HT-29 (cell line): ENCODE measurements around the gene TMCO6. TPM values are rescaled to one million over a fixed set of nuclear protein-coding genes. Genes with fewer than 3 reads are reported as not detected.
"Not testable (repeated sequence)": the region's sequence is repeated elsewhere in the genome, so short reads cannot be mapped to it uniquely, and the experiment has no call there.

ENCODE experiments used
- DNase-seq: peaks from one replicate; pipeline ENCODE4 v3.0.0-alpha.2; 2015; ENCODE audit warnings: low spot score
- total RNA-seq: library from RNA; depleted of rRNA; stranded (reverse); fragments of >200 nt; shearing (Covaris generic); gene quantifications from 2 replicates; pipeline ENCODE4 v1.2.3, GENCODE V29; 2014; rRNA removed

Gene TMCO6
- 39.5 and 52.2 TPM in 2 replicates for total RNA-seq

GRCh38 chr5:140639148-140639981 is at the start of gene TMCO6:
Gene TMCO6, plus strand, starts transcription at chr5:140639451. Its CDS starts 77 bp downstream, at chr5:140639528.
- DNase-seq, result peak; percentile 98

DNA sequence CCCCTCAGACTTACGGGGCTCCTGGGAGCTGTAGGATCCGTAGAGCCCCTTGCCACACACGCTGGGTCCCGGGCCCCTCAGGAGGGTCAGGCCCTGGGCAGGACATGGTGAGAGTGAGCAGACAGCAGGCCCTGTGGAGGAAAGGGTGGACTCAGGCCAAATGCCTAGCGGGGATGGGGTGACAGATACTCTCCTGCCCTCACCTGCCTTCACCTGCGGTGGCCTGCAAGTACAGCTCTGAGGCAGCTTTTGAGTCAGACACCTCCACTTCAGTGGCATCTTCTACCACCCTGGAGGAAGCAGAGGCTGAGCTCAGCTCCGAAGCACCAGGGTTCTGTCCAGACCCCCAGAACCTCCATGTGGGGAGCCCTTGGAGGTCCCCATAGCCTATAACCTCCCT is 48.4 kb upstream of the TMCO6 start:
- no peak for DNase-seq

GRCh38 chr5:140591747-140592372 is 47.4 kb upstream of the TMCO6 start:
- no peak for DNase-seq

GRCh38 chr5:140593070-140593469 is 46.2 kb upstream of the TMCO6 start:
- not testable (repeated sequence) for DNase-seq

GRCh38 chr5:140594169-140594568 is 45.1 kb upstream of the TMCO6 start:
- DNase-seq, result no peak

DNA sequence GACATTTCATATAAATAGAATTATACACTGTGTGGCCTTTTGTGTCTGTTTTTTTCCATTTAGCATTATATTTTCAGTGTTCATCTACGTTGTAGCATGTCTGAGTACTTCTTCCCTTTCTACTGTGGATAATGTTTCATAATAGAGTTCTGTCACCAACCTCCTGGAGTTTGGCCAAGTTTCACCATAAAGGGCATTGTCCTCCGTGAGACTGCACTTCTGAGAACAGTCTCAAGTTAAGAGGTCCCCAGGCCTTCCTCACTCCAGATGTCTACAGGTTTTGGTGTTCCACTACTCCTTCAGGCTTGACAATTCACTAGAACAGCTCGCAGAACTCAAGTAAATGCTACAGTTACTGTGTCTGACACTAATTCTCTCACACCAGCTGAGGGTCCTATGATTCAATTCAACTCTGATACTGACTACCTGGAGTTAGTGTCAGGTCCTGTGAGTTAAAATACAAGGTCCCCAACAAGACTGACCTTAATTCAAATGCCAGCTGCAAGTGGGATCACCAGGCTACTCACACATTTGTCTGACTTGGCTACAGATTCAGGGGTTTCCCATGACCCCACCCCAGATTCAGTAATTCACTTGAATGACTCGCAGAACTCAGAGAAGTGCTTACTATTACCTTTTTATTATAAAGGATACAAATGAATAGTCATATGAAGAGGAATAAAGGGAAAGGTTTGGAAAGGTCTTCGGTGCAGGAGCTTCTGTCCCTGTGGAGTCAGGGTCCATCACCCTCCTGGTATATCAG is 43.5 kb upstream of the TMCO6 start:
- peak; percentile 67 for DNase-seq

DNA sequence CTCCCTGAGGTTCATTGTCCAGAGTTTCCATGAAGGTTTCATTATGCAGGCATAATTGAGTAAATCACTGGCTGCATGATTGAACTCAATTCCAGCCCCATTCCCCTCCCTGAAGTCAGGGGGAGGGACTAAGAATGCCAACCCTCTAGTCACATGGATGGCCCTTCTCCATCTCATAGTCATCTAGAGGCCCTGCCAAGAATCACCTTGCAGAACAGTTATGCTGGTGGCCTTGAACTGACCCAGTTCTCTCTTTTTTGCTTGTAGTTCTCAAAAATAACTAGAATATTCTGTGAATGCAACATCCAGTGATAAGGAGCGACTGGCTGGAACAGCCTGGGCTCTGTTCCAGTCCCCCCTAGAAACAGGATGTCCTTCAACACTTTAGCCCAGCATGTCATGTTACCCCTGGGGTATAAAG is 42.9 kb upstream of the TMCO6 start:
- DNase-seq, result no peak

DNA sequence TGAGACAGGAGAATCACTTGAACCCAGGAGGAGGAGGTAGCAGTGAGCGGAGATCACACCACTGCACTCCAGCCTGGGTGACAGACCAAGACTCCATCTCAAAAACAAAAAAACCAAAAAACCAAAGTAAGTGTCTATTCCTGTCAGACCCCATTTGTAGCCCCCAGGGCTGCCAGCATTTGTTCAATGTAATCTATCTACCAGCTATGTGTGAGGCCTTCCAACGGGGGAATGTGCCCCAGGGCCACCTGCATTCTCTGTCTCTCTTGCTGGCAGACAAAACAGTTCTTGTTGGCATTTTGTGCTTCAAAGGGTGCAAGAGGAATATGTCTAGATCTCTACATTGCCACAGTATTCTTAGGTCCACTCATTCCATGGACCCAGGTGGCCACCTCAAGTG is 40.4 kb upstream of the TMCO6 start:
- DNase-seq, result no peak

GRCh38 chr5:140600096-140600495 is 39.2 kb upstream of the TMCO6 start:
- DNase-seq, result no peak

GRCh38 chr5:140602147-140602546 is 37.1 kb upstream of the TMCO6 start:
- DNase-seq, result no peak

- DNase-seq, result not testable (repeated sequence)
Observed at GRCh38 chr5:140603446-140603698, 35.9 kb upstream of the TMCO6 start.

- DNase-seq, result no peak
Observed at GRCh38 chr5:140603734-140604133, 35.5 kb upstream of the TMCO6 start.

GRCh38 chr5:140605879-140606278 is 33.4 kb upstream of the TMCO6 start:
- DNase-seq, result no peak

- DNase-seq, result no peak
Observed at GRCh38 chr5:140607031-140607430, 32.2 kb upstream of the TMCO6 start.

- DNase-seq, result no peak
Observed at GRCh38 chr5:140608722-140609121, 30.5 kb upstream of the TMCO6 start.

DNA sequence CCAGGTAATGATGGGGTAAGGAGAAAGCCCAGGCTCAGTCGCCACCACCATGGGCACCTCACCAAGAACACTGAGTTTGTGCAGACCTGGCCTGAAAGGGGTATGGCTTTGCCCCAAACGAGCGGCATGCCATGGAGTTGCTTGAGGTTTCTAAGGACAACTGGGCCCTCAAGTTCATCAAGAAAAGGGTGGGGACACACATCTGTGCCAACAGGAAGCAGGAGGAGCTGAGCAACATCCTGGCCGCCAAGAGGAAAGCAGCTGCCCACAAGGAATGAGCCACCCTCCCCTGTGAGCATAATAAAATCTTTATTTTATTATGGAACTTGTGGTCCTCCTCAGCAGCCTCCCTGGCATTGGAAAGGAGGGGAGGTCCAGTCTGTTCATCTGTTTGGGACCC is 30.1 kb upstream of the TMCO6 start:
- DNase-seq, result peak; percentile 88

GRCh38 chr5:140611020-140611521 is 28.2 kb upstream of the TMCO6 start:
- peak; percentile 66 for DNase-seq

GRCh38 chr5:140622301-140622700 is 16.9 kb upstream of the TMCO6 start:
- DNase-seq, result no peak

- not testable (repeated sequence) for DNase-seq
Observed at GRCh38 chr5:140623061-140623460, 16.2 kb upstream of the TMCO6 start.

- not testable (repeated sequence) for DNase-seq
Observed at GRCh38 chr5:140624886-140625285, 14.4 kb upstream of the TMCO6 start.

GRCh38 chr5:140627972-140628371 is 11.3 kb upstream of the TMCO6 start:
- no peak for DNase-seq

- no peak for DNase-seq
Observed at GRCh38 chr5:140628711-140629110, 10.5 kb upstream of the TMCO6 start.
